ENCODE data around the gene CDH13. TPM values are rescaled to one million over a fixed set of nuclear protein-coding genes. Genes with fewer than 3 reads are reported as not detected.

CDH13 gene
- total RNA-seq, 4 donors from 2014 or later = 12.5 to 35.9 (median 22.1) TPM

- DNase-seq (ENCODE audit: low spot score) = no peak
- TF ChIP-seq CTCF (IDR thresholded peaks at IDR 0.05) = no peak
- ATAC-seq (ENCODE audit: low FRiP score) = no peak
Measured at GRCh38 chr16:82605863-82606620, 20.7 kb upstream of the CDH13 start.

- no peak for ATAC-seq (ENCODE audit: low FRiP score)
Measured at GRCh38 chr16:82609140-82609539, 17.6 kb upstream of the CDH13 start.

GRCh38 chr16:82612263-82612662 is 14.5 kb upstream of the CDH13 start:
- no peak for TF ChIP-seq CTCF (IDR thresholded peaks at IDR 0.05)
- no peak for DNase-seq (ENCODE audit: low spot score)
- no peak for ATAC-seq (ENCODE audit: low FRiP score)

More at GRCh38 chr16:82609140-82609539, 17.6 kb upstream of the CDH13 start:
- no peak for DNase-seq (ENCODE audit: low spot score)
- no peak for TF ChIP-seq CTCF (IDR thresholded peaks at IDR 0.05)

- DNase-seq (ENCODE audit: low spot score) (no peak), ATAC-seq (ENCODE audit: low FRiP score) (no peak)
- no peak for TF ChIP-seq CTCF (IDR thresholded peaks at IDR 0.05)
Measured at GRCh38 chr16:82616356-82616755, 10.4 kb upstream of the CDH13 start.

- ATAC-seq (ENCODE audit: low FRiP score) (no peak), DNase-seq (ENCODE audit: low spot score) (no peak)
- TF ChIP-seq CTCF (IDR thresholded peaks at IDR 0.05) = no peak
Measured at GRCh38 chr16:82621781-82622180, 5.0 kb upstream of the CDH13 start.

- no peak for DNase-seq (ENCODE audit: low spot score)
- no peak for TF ChIP-seq CTCF (IDR thresholded peaks at IDR 0.05)
- no peak for ATAC-seq (ENCODE audit: low FRiP score)
Measured at GRCh38 chr16:82623241-82623640, 3.5 kb upstream of the CDH13 start.
